ENCODE data around the gene PRKCZ.

The PRKCZ gene

GRCh38 chr1:2049718-2050431 lies at the start of gene PRKCZ:
TSS of gene PRKCZ (plus strand) at chr1:2050411. CDS start at chr1:2050631, 220 bp downstream.
- peaks cover 17% of the 10 kb centered on the region for H3K4me1 ChIP-seq (ENCODE audit: control insufficient read depth, insufficient read depth, low read length)
- no peaks in the 10 kb centered on the region for H3K9me3 ChIP-seq (ENCODE audit: control insufficient read depth, insufficient read depth, low read length)
- no peaks in the 10 kb centered on the region; the same call in none of the 2 replicates for H3K27me3 ChIP-seq (ENCODE audit: control insufficient read depth, insufficient read depth, low read length)
- peak within 1 kb of the TSS; percentile 83 for H3K4me3 ChIP-seq (ENCODE audit: low read depth, low read length)
- H3K27ac ChIP-seq (ENCODE audit: low read depth, low read length), result peak within 1 kb of the TSS; percentile 88
- peak within 1 kb of the TSS; percentile 85 for H3K9ac ChIP-seq (ENCODE audit: low read depth, low read length)
- no peaks in the 10 kb centered on the region for H3K36me3 ChIP-seq (ENCODE audit: control insufficient read depth, insufficient read depth, low read length)

DNA sequence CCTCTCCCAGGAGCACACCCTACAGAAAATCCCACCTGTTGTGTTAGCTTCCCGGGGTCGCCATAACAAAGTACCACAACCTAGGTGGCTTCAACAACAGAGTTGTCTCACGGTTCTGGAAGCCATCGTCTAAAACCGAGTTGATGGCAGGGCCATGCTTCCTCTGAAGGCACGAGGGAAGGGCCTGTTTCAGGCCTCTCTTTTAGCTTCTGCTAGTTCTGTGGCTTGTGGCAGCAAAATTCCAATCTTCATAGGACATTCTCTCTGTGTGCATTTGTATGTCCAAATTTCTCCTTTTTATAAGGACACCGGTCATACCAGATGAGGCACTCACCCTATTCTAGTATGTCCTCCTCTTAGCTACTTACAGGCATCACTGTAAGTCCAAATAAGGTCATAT lies 49.8 kb upstream of the PRKCZ start:
- no peak overlapping the region for H3K27ac ChIP-seq (ENCODE audit: low read depth, low read length)
- no peaks in the 10 kb centered on the region for H3K9me3 ChIP-seq (ENCODE audit: control insufficient read depth, insufficient read depth, low read length)
- peaks cover 6% of the 10 kb centered on the region for H3K27me3 ChIP-seq (ENCODE audit: control insufficient read depth, insufficient read depth, low read length)
- H3K9ac ChIP-seq (ENCODE audit: low read depth, low read length), result no peak overlapping the region
- H3K4me3 ChIP-seq (ENCODE audit: low read depth, low read length), result no peak overlapping the region
- no peaks in the 10 kb centered on the region for H3K4me1 ChIP-seq (ENCODE audit: control insufficient read depth, insufficient read depth, low read length)
- H3K36me3 ChIP-seq (ENCODE audit: control insufficient read depth, insufficient read depth, low read length), result no peaks in the 10 kb centered on the region

- Histone ChIP-seq H3K9me3 (ENCODE audit: control insufficient read depth, insufficient read depth, low read length) (no peaks in the 10 kb centered on the region), H3K36me3 (ENCODE audit: control insufficient read depth, insufficient read depth, low read length) (no peaks in the 10 kb centered on the region), H3K27ac (ENCODE audit: low read depth, low read length) (no peak overlapping the region), H3K4me3 (ENCODE audit: low read depth, low read length) (no peak overlapping the region), H3K27me3 (ENCODE audit: control insufficient read depth, insufficient read depth, low read length) (peaks cover 6% of the 10 kb centered on the region), H3K4me1 (ENCODE audit: control insufficient read depth, insufficient read depth, low read length) (no peaks in the 10 kb centered on the region), H3K9ac (ENCODE audit: low read depth, low read length) (no peak overlapping the region)
Observed at GRCh38 chr1:2000850-2001249, 49.4 kb upstream of the PRKCZ start.

- no peaks in the 10 kb centered on the region for H3K36me3 ChIP-seq (ENCODE audit: control insufficient read depth, insufficient read depth, low read length)
- peaks cover 6% of the 10 kb centered on the region for H3K27me3 ChIP-seq (ENCODE audit: control insufficient read depth, insufficient read depth, low read length)
- no peak overlapping the region for H3K27ac ChIP-seq (ENCODE audit: low read depth, low read length)
- no peaks in the 10 kb centered on the region for H3K9me3 ChIP-seq (ENCODE audit: control insufficient read depth, insufficient read depth, low read length)
- H3K9ac ChIP-seq (ENCODE audit: low read depth, low read length), result no peak overlapping the region
- H3K4me3 ChIP-seq (ENCODE audit: low read depth, low read length), result no peak overlapping the region
- no peaks in the 10 kb centered on the region for H3K4me1 ChIP-seq (ENCODE audit: control insufficient read depth, insufficient read depth, low read length)
Observed at GRCh38 chr1:2001773-2002411, 48.3 kb upstream of the PRKCZ start.

GRCh38 chr1:2003541-2004131 lies 46.6 kb upstream of the PRKCZ start, which contains the start of gene CFAP74:
TSS of gene CFAP74 (minus strand) at chr1:2003786. CDS start at chr1:1990956, 12,830 bp downstream.
- Histone ChIP-seq H3K4me3 (ENCODE audit: low read depth, low read length) (peak within 1 kb of the TSS; percentile 55; the same call in 1 of the 2 replicates), H3K27ac (ENCODE audit: low read depth, low read length) (no peak within 1 kb of the TSS), H3K27me3 (ENCODE audit: control insufficient read depth, insufficient read depth, low read length) (peaks cover 6% of the 10 kb centered on the region), H3K4me1 (ENCODE audit: control insufficient read depth, insufficient read depth, low read length) (no peaks in the 10 kb centered on the region), H3K9me3 (ENCODE audit: control insufficient read depth, insufficient read depth, low read length) (no peaks in the 10 kb centered on the region), H3K36me3 (ENCODE audit: control insufficient read depth, insufficient read depth, low read length) (no peaks in the 10 kb centered on the region), H3K9ac (ENCODE audit: low read depth, low read length) (no peak within 1 kb of the TSS)

DNA sequence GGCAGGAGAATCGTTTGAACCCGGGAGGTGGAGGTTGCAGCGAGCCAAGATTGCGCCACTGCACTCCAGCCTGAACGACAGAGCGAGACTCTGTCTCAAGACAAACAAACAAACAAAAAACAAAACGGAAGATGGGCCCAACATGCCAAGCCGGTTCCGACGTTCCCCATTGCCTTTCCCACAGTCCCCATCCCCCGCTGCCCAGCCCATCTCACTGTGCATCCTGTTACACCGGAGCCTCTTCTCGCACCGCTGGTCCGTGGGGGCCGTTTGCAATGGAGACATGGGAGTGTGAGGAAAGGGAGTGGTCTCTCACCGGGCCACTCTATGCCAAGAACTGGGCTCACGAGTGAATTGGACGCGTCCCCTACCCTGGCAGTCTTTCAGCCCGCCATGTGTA lies 45.4 kb upstream of the PRKCZ start:
- no peak overlapping the region for H3K4me3 ChIP-seq (ENCODE audit: low read depth, low read length)
- H3K36me3 ChIP-seq (ENCODE audit: control insufficient read depth, insufficient read depth, low read length), result no peaks in the 10 kb centered on the region
- H3K27ac ChIP-seq (ENCODE audit: low read depth, low read length), result no peak overlapping the region
- peaks cover 6% of the 10 kb centered on the region for H3K27me3 ChIP-seq (ENCODE audit: control insufficient read depth, insufficient read depth, low read length)
- no peaks in the 10 kb centered on the region for H3K4me1 ChIP-seq (ENCODE audit: control insufficient read depth, insufficient read depth, low read length)
- H3K9ac ChIP-seq (ENCODE audit: low read depth, low read length), result no peak overlapping the region
- no peaks in the 10 kb centered on the region for H3K9me3 ChIP-seq (ENCODE audit: control insufficient read depth, insufficient read depth, low read length)

DNA sequence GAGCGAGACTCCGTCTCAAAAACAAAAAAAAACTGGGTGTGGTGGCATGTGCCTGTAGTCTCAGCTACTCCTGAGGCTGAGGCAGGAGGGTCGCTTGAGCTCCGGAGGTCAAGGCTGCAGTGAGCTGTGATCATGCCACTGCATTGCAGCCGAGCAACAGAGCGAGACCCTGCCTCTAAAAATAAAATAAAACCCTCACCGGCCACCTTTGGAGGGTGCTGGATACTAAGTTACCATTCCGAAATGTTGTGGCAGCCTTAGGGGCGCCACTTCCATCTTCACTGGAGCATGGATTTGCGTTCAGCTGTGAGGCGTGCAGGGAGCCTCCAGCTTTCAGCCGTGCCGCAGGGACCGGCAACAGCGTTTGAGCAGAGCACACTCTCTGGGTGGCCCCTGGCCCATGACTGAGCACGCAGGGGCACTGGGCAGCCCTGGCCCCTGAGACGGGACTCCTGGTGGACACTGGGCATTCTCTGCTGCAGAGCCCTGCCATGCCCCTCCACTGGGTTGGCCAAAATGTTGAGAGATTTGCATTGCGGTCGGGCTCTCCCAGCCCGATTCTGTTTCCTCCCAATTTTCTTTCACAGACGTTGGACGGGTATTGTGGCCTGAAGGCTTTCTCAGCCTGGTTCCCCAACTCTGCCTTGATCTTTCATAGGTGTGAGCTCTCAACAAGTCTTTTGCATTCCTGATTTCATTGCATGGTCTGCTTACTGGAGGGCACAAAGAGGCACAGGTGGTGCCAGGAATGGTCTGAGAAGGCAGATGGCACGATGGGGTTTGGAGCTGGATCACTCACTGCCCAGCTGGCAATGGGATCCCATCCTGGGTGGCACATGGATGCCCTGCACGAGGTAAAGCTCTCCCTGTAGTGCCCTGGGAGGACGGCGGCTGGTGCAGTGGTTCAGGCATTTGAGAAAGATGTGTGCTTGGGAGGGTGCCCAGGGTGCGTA lies 40.8 kb upstream of the PRKCZ start:
- no peak overlapping the region for H3K27ac ChIP-seq (ENCODE audit: low read depth, low read length)
- no peaks in the 10 kb centered on the region for H3K9me3 ChIP-seq (ENCODE audit: control insufficient read depth, insufficient read depth, low read length)
- no peak overlapping the region for H3K9ac ChIP-seq (ENCODE audit: low read depth, low read length)
- H3K36me3 ChIP-seq (ENCODE audit: control insufficient read depth, insufficient read depth, low read length), result no peaks in the 10 kb centered on the region
- no peaks in the 10 kb centered on the region for H3K4me1 ChIP-seq (ENCODE audit: control insufficient read depth, insufficient read depth, low read length)
- no peaks in the 10 kb centered on the region for H3K27me3 ChIP-seq (ENCODE audit: control insufficient read depth, insufficient read depth, low read length)
- no peak overlapping the region for H3K4me3 ChIP-seq (ENCODE audit: low read depth, low read length)

- Histone ChIP-seq H3K9me3 (ENCODE audit: control insufficient read depth, insufficient read depth, low read length) (no peaks in the 10 kb centered on the region), H3K27ac (ENCODE audit: low read depth, low read length) (no peak overlapping the region), H3K27me3 (ENCODE audit: control insufficient read depth, insufficient read depth, low read length) (0 out of 2 replicates have a peak, but pooled peaks cover 2% of the 10 kb centered on the region), H3K4me3 (ENCODE audit: low read depth, low read length) (no peak overlapping the region), H3K4me1 (ENCODE audit: control insufficient read depth, insufficient read depth, low read length) (no peaks in the 10 kb centered on the region; the same call in 1 of the 2 replicates), H3K36me3 (ENCODE audit: control insufficient read depth, insufficient read depth, low read length) (no peaks in the 10 kb centered on the region), H3K9ac (ENCODE audit: low read depth, low read length) (no peak overlapping the region)
Observed at GRCh38 chr1:2014181-2014580, 36.0 kb upstream of the PRKCZ start.

DNA sequence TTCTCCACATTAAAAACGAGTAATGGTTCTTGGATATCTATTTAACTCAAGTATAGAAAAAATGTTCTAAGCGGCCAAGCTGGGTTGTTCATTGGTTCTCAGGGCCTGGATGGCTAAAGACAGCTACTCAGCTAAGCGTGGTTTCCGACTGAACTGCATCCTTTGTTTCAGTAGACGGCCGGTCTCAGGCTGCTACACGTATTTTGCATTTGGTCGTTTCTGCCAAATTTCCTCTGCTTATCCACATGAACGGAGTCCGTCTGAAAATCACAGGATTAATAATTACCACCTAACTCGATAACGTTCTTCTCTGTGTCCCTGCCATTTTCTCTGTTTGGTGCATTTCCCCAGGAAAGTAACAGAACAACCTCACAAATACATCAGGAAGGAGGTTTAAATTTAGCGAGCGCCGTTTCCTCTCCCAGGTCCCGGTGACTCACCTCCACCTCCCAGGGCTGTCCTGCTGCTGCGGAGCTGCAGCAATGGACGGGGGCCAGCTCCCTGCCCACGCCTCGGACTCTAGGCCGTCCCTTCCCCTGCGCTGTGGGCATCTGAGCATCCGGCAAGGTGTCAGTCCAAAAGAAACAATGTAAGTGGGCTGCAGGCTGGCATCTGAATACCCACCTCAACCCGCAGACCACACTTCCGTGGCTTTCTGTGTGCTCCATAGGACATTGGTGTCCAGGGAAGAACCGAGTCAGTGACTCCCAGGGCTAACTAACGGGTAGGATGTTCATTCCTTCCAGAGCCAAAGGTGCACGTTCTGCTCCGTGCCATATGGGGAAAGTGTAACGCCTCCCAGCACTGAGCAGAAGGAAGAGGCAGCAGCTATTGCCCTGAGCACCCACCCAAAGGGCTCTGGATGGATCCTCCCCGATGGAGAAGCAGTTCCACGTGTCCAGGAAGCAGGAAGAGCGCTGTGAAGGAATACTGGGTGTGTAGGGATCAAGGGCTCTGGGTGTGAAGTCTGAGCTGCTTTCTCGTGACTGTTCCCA lies 35.2 kb upstream of the PRKCZ start:
- Histone ChIP-seq H3K27ac (ENCODE audit: low read depth, low read length) (no peak overlapping the region), H3K9ac (ENCODE audit: low read depth, low read length) (no peak overlapping the region), H3K4me1 (ENCODE audit: control insufficient read depth, insufficient read depth, low read length) (no peaks in the 10 kb centered on the region; the same call in 1 of the 2 replicates), H3K36me3 (ENCODE audit: control insufficient read depth, insufficient read depth, low read length) (no peaks in the 10 kb centered on the region), H3K4me3 (ENCODE audit: low read depth, low read length) (no peak overlapping the region), H3K27me3 (ENCODE audit: control insufficient read depth, insufficient read depth, low read length) (peaks cover 9% of the 10 kb centered on the region), H3K9me3 (ENCODE audit: control insufficient read depth, insufficient read depth, low read length) (no peaks in the 10 kb centered on the region)
